ENCODE results near the gene TMEM145.

The TMEM145 gene

GRCh38 chr19:42288881-42289555 lies 24.1 kb upstream of the TMEM145 start:
- no peak for DNase-seq (ENCODE audit: low read depth)

- DNase-seq (ENCODE audit: low read depth) = no peak
Observed at GRCh38 chr19:42289556-42290041, 23.5 kb upstream of the TMEM145 start.

GRCh38 chr19:42290136-42290522 lies 23.0 kb upstream of the TMEM145 start:
- DNase-seq (ENCODE audit: low read depth) = no peak

- peak; percentile 50 for DNase-seq (ENCODE audit: low read depth)
Observed at GRCh38 chr19:42290523-42291434, 22.3 kb upstream of the TMEM145 start.

GRCh38 chr19:42291435-42291810 lies 21.7 kb upstream of the TMEM145 start:
- no peak for DNase-seq (ENCODE audit: low read depth)

GRCh38 chr19:42292042-42292960 lies 20.8 kb upstream of the TMEM145 start:
- no peak for DNase-seq (ENCODE audit: low read depth)

- no peak for DNase-seq (ENCODE audit: low read depth)
Observed at GRCh38 chr19:42292963-42293362, 20.1 kb upstream of the TMEM145 start.

- no peak for DNase-seq (ENCODE audit: low read depth)
Observed at GRCh38 chr19:42293540-42293939, 19.6 kb upstream of the TMEM145 start.

- DNase-seq (ENCODE audit: low read depth) = no peak
Observed at GRCh38 chr19:42293948-42294347, 19.2 kb upstream of the TMEM145 start.

GRCh38 chr19:42294471-42295137 lies 18.5 kb upstream of the TMEM145 start:
- DNase-seq (ENCODE audit: low read depth) = no peak

- no peak for DNase-seq (ENCODE audit: low read depth)
Observed at GRCh38 chr19:42295342-42295741, 17.8 kb upstream of the TMEM145 start.

GRCh38 chr19:42295831-42296525 lies 17.1 kb upstream of the TMEM145 start:
- peak; percentile 75 for DNase-seq (ENCODE audit: low read depth)

- DNase-seq (ENCODE audit: low read depth) = no peak
Observed at GRCh38 chr19:42297039-42297438, 16.1 kb upstream of the TMEM145 start.

GRCh38 chr19:42301646-42302203 lies 11.4 kb upstream of the TMEM145 start, which contains the start of gene PRR19:
TSS of gene PRR19 (plus strand) at chr19:42302132. CDS start at chr19:42309585, 7,453 bp downstream.
- DNase-seq (ENCODE audit: low read depth) = no peak

- DNase-seq (ENCODE audit: low read depth) = no peak
Observed at GRCh38 chr19:42303101-42303464, 10.0 kb upstream of the TMEM145 start.

GRCh38 chr19:42303876-42304275 lies 9.2 kb upstream of the TMEM145 start:
- no peak for DNase-seq (ENCODE audit: low read depth)

- DNase-seq (ENCODE audit: low read depth) = no peak
Observed at GRCh38 chr19:42306646-42307045, 6.5 kb upstream of the TMEM145 start.

- no peak for DNase-seq (ENCODE audit: low read depth)
Observed at GRCh38 chr19:42309686-42310085, 3.4 kb upstream of the TMEM145 start.

GRCh38 chr19:42311657-42312056 lies 1.5 kb upstream of the TMEM145 start:
- no peak for DNase-seq (ENCODE audit: low read depth)

GRCh38 chr19:42312370-42312769 lies 739 bp upstream of the TMEM145 start:
- DNase-seq (ENCODE audit: low read depth) = no peak
